ENCODE data around the gene PTPRN2. TPM values are rescaled to one million over a fixed set of nuclear protein-coding genes. Genes with fewer than 3 reads are reported as not detected.

PTPRN2 gene
- total and polyA plus RNA-seq, 2 donors (not counting 3 experiments of a cell fraction or from before 2014, with no cell fraction given): 0.62 to 0.88 TPM

DNA sequence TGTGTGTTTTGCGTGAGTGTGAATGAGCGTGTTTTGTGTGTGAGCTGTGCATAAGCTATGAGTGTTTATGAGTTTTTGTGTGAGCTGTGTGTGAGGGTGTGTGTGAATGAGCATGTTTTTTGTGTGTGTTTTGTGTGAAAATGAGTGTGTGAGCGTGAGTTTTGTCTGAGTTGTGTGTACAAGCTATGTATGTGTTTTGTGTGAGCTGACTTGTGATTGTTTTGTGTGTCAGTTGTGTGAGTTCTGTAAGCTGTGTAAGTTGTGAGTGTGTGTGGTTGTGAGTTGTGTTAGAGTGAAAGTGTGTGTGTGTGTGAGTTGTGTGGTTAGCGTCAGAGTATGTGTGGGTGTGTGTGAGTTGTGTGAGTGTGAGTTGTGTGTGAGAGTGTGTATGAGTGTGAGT, 343.2 kb downstream of the PTPRN2 start:
- no peaks in the 10 kb centered on the region for H3K27me3 ChIP-seq (ENCODE audit: control insufficient read depth in 2 of 2, insufficient read depth in 2 of 2, low read length in 2 of 2)
- intact Hi-C loops (cut with micrococcal nuclease): no loop called here
- CTCF ChIA-PET: no interaction called here
- H3K27ac ChIP-seq (ENCODE audit: insufficient read depth, low read depth, low read length): no peak overlapping the region
- peaks cover 4% of the 10 kb centered on the region for H3K9me3 ChIP-seq (replicated peaks; ENCODE audit: control insufficient read depth, insufficient read depth, low read length)
- H3K4me1 ChIP-seq (ENCODE audit: control insufficient read depth, extremely low read depth, insufficient read depth, low read length): no peaks in the 10 kb centered on the region
- POLR2A ChIA-PET: no interaction called here
- H2AFZ ChIP-seq (ENCODE audit: low read depth, low read length): no peak overlapping the region
- FAIRE-seq (no peak), DNase-seq (ENCODE audit: low read depth, low spot score) (no peak)
- TF ChIP-seq JUN (IDR thresholded peaks at IDR 0.05; ENCODE audit: borderline replicate concordance, insufficient read depth, insufficient read length, low read depth) (no peak), FOS (IDR thresholded peaks at IDR 0.05; ENCODE audit: borderline replicate concordance, insufficient read depth, low read length) (no peak), MYC (IDR thresholded peaks at IDR 0.05; ENCODE audit: low read depth, low read length) (no peak), EZH2 (IDR thresholded peaks at IDR 0.05; ENCODE audit: borderline replicate concordance, low read depth, low read length, severe bottlenecking) (no peak), POLR2AphosphoS5 (IDR thresholded peaks at IDR 0.05; ENCODE audit: insufficient read depth, low read depth, low read length) (no peak), GATA2 (IDR thresholded peaks at IDR 0.05; ENCODE audit: insufficient read depth, insufficient read length, low read depth, low read length) (no peak), POLR2A (IDR thresholded peaks at IDR 0.05; ENCODE audit: low read depth, low read length) (no peak)
- TF ChIP-seq, protein P1, sequence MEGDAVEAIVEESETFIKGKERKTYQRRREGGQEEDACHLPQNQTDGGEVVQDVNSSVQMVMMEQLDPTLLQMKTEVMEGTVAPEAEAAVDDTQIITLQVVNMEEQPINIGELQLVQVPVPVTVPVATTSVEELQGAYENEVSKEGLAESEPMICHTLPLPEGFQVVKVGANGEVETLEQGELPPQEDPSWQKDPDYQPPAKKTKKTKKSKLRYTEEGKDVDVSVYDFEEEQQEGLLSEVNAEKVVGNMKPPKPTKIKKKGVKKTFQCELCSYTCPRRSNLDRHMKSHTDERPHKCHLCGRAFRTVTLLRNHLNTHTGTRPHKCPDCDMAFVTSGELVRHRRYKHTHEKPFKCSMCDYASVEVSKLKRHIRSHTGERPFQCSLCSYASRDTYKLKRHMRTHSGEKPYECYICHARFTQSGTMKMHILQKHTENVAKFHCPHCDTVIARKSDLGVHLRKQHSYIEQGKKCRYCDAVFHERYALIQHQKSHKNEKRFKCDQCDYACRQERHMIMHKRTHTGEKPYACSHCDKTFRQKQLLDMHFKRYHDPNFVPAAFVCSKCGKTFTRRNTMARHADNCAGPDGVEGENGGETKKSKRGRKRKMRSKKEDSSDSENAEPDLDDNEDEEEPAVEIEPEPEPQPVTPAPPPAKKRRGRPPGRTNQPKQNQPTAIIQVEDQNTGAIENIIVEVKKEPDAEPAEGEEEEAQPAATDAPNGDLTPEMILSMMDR (IDR thresholded peaks at IDR 0.05; ENCODE audit: extremely low read depth in 1 of 2, insufficient read depth in 1 of 2, low read depth in 1 of 2, low read length in 2 of 2): no peak
- TF ChIP-seq, protein P2, sequence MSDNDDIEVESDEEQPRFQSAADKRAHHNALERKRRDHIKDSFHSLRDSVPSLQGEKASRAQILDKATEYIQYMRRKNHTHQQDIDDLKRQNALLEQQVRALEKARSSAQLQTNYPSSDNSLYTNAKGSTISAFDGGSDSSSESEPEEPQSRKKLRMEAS (IDR thresholded peaks at IDR 0.05; ENCODE audit: insufficient read depth, insufficient read length): no peak
- no peak overlapping the region for H3K4me2 ChIP-seq (ENCODE audit: insufficient read depth, low read length)
- no peak overlapping the region for H3K9ac ChIP-seq (replicated peaks; ENCODE audit: extremely low read depth, insufficient read depth, low read length)
- BruUV-seq (replicated peaks): no TSS peak
- dilution Hi-C loops (cut with MboI; ENCODE audit: extremely low pct_ligation_motif_present, low sequenced_read_pairs): no loop called here
- H3K36me3 ChIP-seq (ENCODE audit: control insufficient read depth in 2 of 2, extremely low read depth in 1 of 2, insufficient read depth in 2 of 2, low read length in 2 of 2): no peaks in the 10 kb centered on the region
- no peak overlapping the region for H3K4me3 ChIP-seq (replicated peaks in 1 of 3; ENCODE audit: insufficient read depth in 1 of 3, low read depth in 1 of 3, low read length in 3 of 3)
- no peaks in the 10 kb centered on the region for H3K9me1 ChIP-seq (replicated peaks; ENCODE audit: control insufficient read depth, extremely low read depth, insufficient read depth, low read length)
- no peaks in the 10 kb centered on the region for H4K20me1 ChIP-seq (replicated peaks; ENCODE audit: control insufficient read depth, extremely low read depth, insufficient read depth, low read length)
- no peaks in the 10 kb centered on the region for H3K79me2 ChIP-seq (ENCODE audit: control insufficient read depth, insufficient read depth, low read length)

Measured in endothelial cell of umbilical vein (primary cell).